ENCODE data around the gene L3MBTL4.

The L3MBTL4 gene

GRCh38 chr18:6362559-6363129 is 52.1 kb downstream of the L3MBTL4 start:
- DNase-seq, result no peak

- no peak for DNase-seq
These were observed 57.0 kb downstream of the L3MBTL4 start for GRCh38 chr18:6357668-6358067.

GRCh38 chr18:6355789-6356589 is 58.7 kb downstream of the L3MBTL4 start:
- DNase-seq, result no peak

GRCh38 chr18:6352275-6352674 is 62.4 kb downstream of the L3MBTL4 start:
- no peak for DNase-seq

- no peak for DNase-seq
These were observed 71.7 kb downstream of the L3MBTL4 start for GRCh38 chr18:6342990-6343389.

GRCh38 chr18:6341709-6342108 is 73.0 kb downstream of the L3MBTL4 start:
- DNase-seq, result no peak

- DNase-seq, result no peak
These were observed 73.4 kb downstream of the L3MBTL4 start for GRCh38 chr18:6341303-6341702.

- no peak for DNase-seq
These were observed 74.6 kb downstream of the L3MBTL4 start for GRCh38 chr18:6340121-6340520.

- no peak for DNase-seq
These were observed 78.5 kb downstream of the L3MBTL4 start for GRCh38 chr18:6336239-6336638.

GRCh38 chr18:6333981-6334380 is 80.7 kb downstream of the L3MBTL4 start:
- no peak for DNase-seq

GRCh38 chr18:6331872-6332271 is 82.8 kb downstream of the L3MBTL4 start:
- DNase-seq, result no peak

- DNase-seq, result no peak
These were observed 83.9 kb downstream of the L3MBTL4 start for GRCh38 chr18:6330786-6331185.

- DNase-seq, result no peak
These were observed 86.1 kb downstream of the L3MBTL4 start for GRCh38 chr18:6328621-6329010.

GRCh38 chr18:6327895-6328620 is 86.7 kb downstream of the L3MBTL4 start:
- DNase-seq, result no peak

- DNase-seq, result no peak
These were observed 87.2 kb downstream of the L3MBTL4 start for GRCh38 chr18:6327485-6327884.

GRCh38 chr18:6326566-6326965 is 88.1 kb downstream of the L3MBTL4 start:
- DNase-seq, result no peak

GRCh38 chr18:6323319-6323889 is 91.3 kb downstream of the L3MBTL4 start:
- DNase-seq, result no peak

GRCh38 chr18:6315517-6316331 is 99.0 kb downstream of the L3MBTL4 start:
- DNase-seq, result no peak

GRCh38 chr18:6313415-6313814 is 101.3 kb downstream of the L3MBTL4 start:
- no peak for DNase-seq

- no peak for DNase-seq
These were observed 103.1 kb downstream of the L3MBTL4 start for GRCh38 chr18:6311456-6312215.

- DNase-seq, result no peak
These were observed 104.0 kb downstream of the L3MBTL4 start for GRCh38 chr18:6310714-6311113.

GRCh38 chr18:6297875-6298274 is 116.8 kb downstream of the L3MBTL4 start:
- DNase-seq, result no peak

Measured in stimulated activated CD4-positive, alpha-beta T cell treated with anti-CD3 and anti-CD28 coated beads, Interleukin-2, amount 100 ng/mL, for 24 hours (primary cell).